Measurements from ENCODE around the gene KCNAB1.

GRCh38 chr3:156352728-156353127 is 232.3 kb downstream of the KCNAB1 start:
- TF ChIP-seq CTCF (IDR thresholded peaks at IDR 0.05): no peak
- TF ChIP-seq POLR2A (IDR thresholded peaks at IDR 0.05): no peak

Data from lower leg skin (tissue), 3 donors.